Heart left ventricle (tissue), 13 donors: ENCODE measurements around the gene OR2W1.

Source experiments
- POLR2A ChIP-seq, 2 donors: fragments of 450-650 bp; IDR thresholded peaks; one replicate each; pipeline ENCODE4 v1.6.1; 2017; ENCODE audit warnings: antibody characterized with exemption in 2 of 2, mild to moderate bottlenecking in 2 of 2, moderate library complexity in 2 of 2
- TF ChIP-seq, protein P1 (sequence below), 12 donors: fragments of 200-600 bp; sonication (generic) in 4 of 12; IDR thresholded peaks; one replicate each; pipeline versions ENCODE4 v1.5.0 to v1.8.0; 2018 to 2022; ENCODE audit warnings: antibody characterized with exemption in 12 of 12, mild to moderate bottlenecking in 5 of 12
- donor health status: ischemic (EF 13 %, LVEDD 7.1; RV severe dilation, severe dysfunction).
- donor health status: DM: no; HTN: yes; CAD: no.
- donor health status: DM: no; HTN: no; CAD: no.
- donor health status: ischemic (EF 25% LVEDD 6.9; RV normal size, moderate dysfunction).
- donor health status: ischemic (EF 25% LVEDD 5.7; RV mildly dilated, moderate dysfunction).
- donor health status: ischemic (EF 35%, LVEDD 5.7; RV mildly dilated, moderate dysfunction).
- donor health status: nonischemic (EF 11% LVEDD 7.7; RV severe dilation, severe dysfunction).
- donor health status: DM: yes; HTN: yes; CAD: no.
- donor health status: PGD.
- donor health status: ischemic (EF 29% LVEDD 5.4; RV normal size, mild dysfunction).
- donor health status: nonischemic (EF 23%, LVEDD 6.1; RV moderate dilation, normal function).

DNA sequence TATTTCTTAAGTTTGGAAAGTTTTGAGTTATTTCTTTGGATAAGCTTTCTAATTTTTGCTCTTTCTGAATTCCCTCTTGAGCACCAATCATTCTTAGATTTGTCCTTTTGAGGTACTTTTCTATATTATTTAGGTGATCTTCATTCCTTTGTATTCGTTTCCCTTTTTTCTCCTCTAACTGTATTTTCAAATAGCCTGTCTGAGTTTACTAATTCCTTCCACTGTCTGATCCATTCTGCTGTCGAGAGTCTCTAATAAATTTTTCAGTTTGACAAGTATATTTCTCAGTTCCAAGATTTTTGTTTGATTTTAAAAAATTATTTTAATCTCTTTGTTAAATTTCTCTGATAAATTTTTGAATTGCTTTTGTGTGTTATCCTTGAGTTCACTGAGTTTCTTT is 23.5 kb downstream of the OR2W1 start:
- no peak for TF ChIP-seq POLR2A (IDR thresholded peaks at IDR 0.05)
- TF ChIP-seq, protein P1, sequence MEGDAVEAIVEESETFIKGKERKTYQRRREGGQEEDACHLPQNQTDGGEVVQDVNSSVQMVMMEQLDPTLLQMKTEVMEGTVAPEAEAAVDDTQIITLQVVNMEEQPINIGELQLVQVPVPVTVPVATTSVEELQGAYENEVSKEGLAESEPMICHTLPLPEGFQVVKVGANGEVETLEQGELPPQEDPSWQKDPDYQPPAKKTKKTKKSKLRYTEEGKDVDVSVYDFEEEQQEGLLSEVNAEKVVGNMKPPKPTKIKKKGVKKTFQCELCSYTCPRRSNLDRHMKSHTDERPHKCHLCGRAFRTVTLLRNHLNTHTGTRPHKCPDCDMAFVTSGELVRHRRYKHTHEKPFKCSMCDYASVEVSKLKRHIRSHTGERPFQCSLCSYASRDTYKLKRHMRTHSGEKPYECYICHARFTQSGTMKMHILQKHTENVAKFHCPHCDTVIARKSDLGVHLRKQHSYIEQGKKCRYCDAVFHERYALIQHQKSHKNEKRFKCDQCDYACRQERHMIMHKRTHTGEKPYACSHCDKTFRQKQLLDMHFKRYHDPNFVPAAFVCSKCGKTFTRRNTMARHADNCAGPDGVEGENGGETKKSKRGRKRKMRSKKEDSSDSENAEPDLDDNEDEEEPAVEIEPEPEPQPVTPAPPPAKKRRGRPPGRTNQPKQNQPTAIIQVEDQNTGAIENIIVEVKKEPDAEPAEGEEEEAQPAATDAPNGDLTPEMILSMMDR (IDR thresholded peaks at IDR 0.05) = no peak
